ENCODE data around the gene TARS2. TPM values are rescaled to one million over a fixed set of nuclear protein-coding genes. Genes with fewer than 3 reads are reported as not detected.

TARS2 gene
- total RNA-seq, 2 experiments from 2014 or later: 41.6 to 42.9 TPM

GRCh38 chr1:150557065-150557600 lies 69.9 kb downstream of the TARS2 start:
- POLR2A ChIA-PET: interaction anchor here (0.7 to 1.3 kb wide), 2 partner anchors 10 to 14 kb away, joined by 3 to 4 read pairs; no protein-coding TSS in a partner anchor
- no peak for DNase-seq
- no peak for ATAC-seq (ENCODE audit: low read depth)
- Mint-ChIP-seq H3K27me3 (peaks cover 2% of the 10 kb centered on the region), H3K9me3 (no peaks in the 10 kb centered on the region), H3K36me3 (no peaks in the 10 kb centered on the region), H3K4me1 (peaks cover 18% of the 10 kb centered on the region), H3K27ac (no peak overlapping the region), H3K4me3 (no peak overlapping the region)

Small RNA genes within 50 kb of the gene (microRNA-seq; reads per million reads assigned to microRNA genes)
- gene MIR4257: not detected
- gene MIR6878: not detected

Other genes starting within 250 kb of the TARS2 start
- gene CA14, start 229.6 kb upstream of the TARS2 start, total RNA-seq: not detected
- gene APH1A, start 218.4 kb upstream of the TARS2 start, total RNA-seq: 100 to 1,000 TPM; 127 to 128 TPM
- 1 to 10 TPM; 1.7 to 3.5 TPM for gene C1orf54, start 214.6 kb upstream of the TARS2 start, total RNA-seq
- 1 to 10 TPM in 1 of 2 experiments, under 1 TPM in 1; 0.91 to 1.7 TPM for gene CIART, start 204.9 kb upstream of the TARS2 start, total RNA-seq
- gene MRPS21, start 193.6 kb upstream of the TARS2 start, total RNA-seq: 10 to 100 TPM; 73.3 to 75.9 TPM
- gene PRPF3, start 165.9 kb upstream of the TARS2 start, total RNA-seq: 100 to 1,000 TPM; 103 to 110 TPM
- gene RPRD2, start 123.3 kb upstream of the TARS2 start, total RNA-seq: 10 to 100 TPM; 42.2 to 42.3 TPM
- gene ECM1, start 20.7 kb downstream of the TARS2 start, total RNA-seq: 1 to 10 TPM; 1.4 to 1.7 TPM
- gene FALEC, start 28.3 kb downstream of the TARS2 start, total RNA-seq: under 1 TPM; 0.58 to 0.60 TPM
- gene ADAMTSL4, start 62.0 kb downstream of the TARS2 start, total RNA-seq: under 1 TPM; 0.11 to 0.30 TPM
- gene MCL1, start 92.2 kb downstream of the TARS2 start, total RNA-seq: 100 to 1,000 TPM; 302 to 303 TPM
- 100 to 1,000 TPM; 161 to 172 TPM for gene ENSA, start 142.2 kb downstream of the TARS2 start, total RNA-seq
- gene GOLPH3L, start 209.7 kb downstream of the TARS2 start, total RNA-seq: 10 to 100 TPM; 22.2 to 22.6 TPM
- gene HORMAD1, start 233.5 kb downstream of the TARS2 start, total RNA-seq: under 1 TPM; 0.62 to 0.69 TPM